ENCODE measurements around the gene LTV1. TPM values are rescaled to one million over a fixed set of nuclear protein-coding genes. Genes with fewer than 3 reads are reported as not detected.
"Not testable (repeated sequence)": the region's sequence is repeated elsewhere in the genome, so short reads cannot be mapped to it uniquely, and the experiment has no call there.

Gene LTV1
- total RNA-seq, 2 experiments from 2014 or later: 63.6 to 65.1 TPM

DNA sequence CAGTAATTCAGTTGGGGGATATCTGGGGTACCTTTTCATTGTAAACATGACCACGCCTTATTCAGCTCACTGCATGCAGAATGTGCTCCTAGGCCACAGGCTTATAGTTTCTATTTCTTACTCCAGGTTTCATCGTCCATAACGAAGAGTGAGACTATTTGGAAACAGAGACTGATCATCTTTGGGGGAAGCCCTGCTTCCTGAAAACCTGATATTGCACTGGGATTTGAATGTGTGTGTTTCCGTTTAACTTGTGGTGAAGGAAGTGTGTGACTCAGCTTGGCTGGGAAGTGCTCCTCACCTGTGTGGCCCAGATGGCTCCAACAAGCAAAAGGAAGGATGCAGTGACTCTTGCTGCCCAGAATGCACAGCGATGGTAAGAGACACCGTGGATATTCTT lies 19.6 kb upstream of the LTV1 start:
- H3K36me3 Mint-ChIP-seq: peaks cover 3% of the 10 kb centered on the region
- H3K27me3 Mint-ChIP-seq: no peaks in the 10 kb centered on the region
- no peaks in the 10 kb centered on the region for H3K4me1 Mint-ChIP-seq
- no peak overlapping the region for H3K27ac Mint-ChIP-seq
- H3K9me3 Mint-ChIP-seq: no peaks in the 10 kb centered on the region
- H3K4me3 Mint-ChIP-seq: no peak overlapping the region
- no peak for DNase-seq

DNA sequence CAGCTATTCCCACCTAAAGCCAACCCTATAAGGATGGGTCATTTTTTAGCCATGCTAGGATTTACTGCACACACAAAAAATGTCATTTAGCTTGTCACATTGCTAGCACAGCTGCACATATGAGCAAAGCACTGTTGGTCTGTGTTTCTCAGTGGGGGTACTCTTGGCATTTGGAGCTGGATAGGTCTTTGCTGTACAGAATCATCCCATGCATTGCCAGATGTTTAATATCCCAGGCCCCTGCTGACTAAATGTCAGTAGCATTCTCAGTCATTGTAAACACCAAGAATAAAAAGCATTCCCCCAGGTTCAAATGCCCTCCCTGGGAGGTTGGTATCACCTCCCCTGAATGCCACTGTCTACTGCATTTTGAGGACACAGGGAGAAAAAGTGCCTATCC lies 14.6 kb upstream of the LTV1 start:
- Mint-ChIP-seq H3K27ac (no peak overlapping the region), H3K9me3 (no peaks in the 10 kb centered on the region), H3K27me3 (no peaks in the 10 kb centered on the region), H3K36me3 (peaks cover 3% of the 10 kb centered on the region), H3K4me1 (no peaks in the 10 kb centered on the region), H3K4me3 (no peak overlapping the region)
- DNase-seq: no peak

DNA sequence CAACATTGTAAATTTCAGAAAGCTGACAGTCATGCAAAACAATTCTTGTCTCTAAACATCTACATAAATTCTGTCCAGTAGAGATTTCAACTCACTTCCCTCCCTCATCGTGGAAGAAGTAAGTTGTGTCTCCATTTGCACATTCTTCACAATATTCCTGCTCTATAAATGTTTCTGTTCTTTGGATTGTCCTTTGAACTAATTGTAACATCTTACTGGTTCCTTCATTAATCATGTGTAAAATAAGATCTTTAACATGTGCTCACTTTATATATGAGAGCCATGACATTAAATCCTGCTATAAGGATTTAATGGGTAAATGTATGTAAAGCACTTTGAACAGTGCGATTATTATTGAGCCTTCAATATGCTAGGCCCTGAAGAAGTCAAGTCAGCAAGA lies 7.0 kb upstream of the LTV1 start:
- no peaks in the 10 kb centered on the region for H3K4me1 Mint-ChIP-seq
- H3K27me3 Mint-ChIP-seq: no peaks in the 10 kb centered on the region
- no peak overlapping the region for H3K27ac Mint-ChIP-seq
- H3K4me3 Mint-ChIP-seq: no peak overlapping the region
- DNase-seq: no peak
- H3K9me3 Mint-ChIP-seq: no peaks in the 10 kb centered on the region
- no peaks in the 10 kb centered on the region for H3K36me3 Mint-ChIP-seq

DNA sequence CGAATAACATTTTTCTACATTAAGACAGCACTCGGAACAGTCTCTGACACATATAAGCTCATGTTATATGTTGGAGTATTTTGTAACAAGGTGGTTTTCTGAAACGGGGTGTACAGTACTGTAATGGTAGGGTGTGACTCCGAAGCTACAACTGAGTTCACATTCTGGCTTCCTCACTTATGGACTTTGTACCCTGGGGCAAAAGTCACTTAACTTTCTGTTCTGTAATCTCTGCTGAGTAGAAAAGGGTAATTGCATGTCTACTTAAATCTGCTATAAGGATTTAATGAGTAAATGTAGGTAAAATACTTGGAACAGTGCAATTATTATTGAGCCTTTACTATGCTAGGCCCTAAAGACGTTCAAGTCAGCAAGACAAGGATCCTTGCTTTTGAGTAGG lies 4.7 kb upstream of the LTV1 start:
- Mint-ChIP-seq H3K4me1 (peaks cover 6% of the 10 kb centered on the region), H3K27ac (no peak overlapping the region), H3K27me3 (no peaks in the 10 kb centered on the region), H3K36me3 (no peaks in the 10 kb centered on the region), H3K9me3 (no peaks in the 10 kb centered on the region), H3K4me3 (no peak overlapping the region)
- DNase-seq: no peak

DNA sequence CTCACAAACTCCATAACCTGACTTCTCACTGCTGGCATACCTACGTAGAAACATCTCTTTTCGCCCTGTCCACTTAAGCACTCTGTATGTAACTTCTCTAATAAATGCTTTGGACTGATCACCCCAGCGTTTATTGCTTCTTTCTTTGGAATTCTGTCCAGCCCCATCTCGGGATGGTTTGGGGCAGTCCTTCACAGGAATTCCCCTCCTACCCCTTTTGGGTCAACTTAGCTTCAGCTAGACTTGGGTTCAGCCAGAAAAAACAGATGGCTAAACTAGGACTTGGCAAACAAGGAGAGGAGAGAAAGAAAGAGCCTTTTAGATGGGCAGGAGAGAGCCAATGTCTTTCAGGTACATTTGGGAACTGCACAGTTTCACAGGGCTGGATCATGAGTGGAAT lies 3.9 kb upstream of the LTV1 start:
- Mint-ChIP-seq H3K27me3 (no peaks in the 10 kb centered on the region), H3K36me3 (peaks cover 6% of the 10 kb centered on the region), H3K4me3 (no peak overlapping the region), H3K9me3 (no peaks in the 10 kb centered on the region), H3K4me1 (peaks cover 9% of the 10 kb centered on the region), H3K27ac (no peak overlapping the region)
- no peak for DNase-seq

DNA sequence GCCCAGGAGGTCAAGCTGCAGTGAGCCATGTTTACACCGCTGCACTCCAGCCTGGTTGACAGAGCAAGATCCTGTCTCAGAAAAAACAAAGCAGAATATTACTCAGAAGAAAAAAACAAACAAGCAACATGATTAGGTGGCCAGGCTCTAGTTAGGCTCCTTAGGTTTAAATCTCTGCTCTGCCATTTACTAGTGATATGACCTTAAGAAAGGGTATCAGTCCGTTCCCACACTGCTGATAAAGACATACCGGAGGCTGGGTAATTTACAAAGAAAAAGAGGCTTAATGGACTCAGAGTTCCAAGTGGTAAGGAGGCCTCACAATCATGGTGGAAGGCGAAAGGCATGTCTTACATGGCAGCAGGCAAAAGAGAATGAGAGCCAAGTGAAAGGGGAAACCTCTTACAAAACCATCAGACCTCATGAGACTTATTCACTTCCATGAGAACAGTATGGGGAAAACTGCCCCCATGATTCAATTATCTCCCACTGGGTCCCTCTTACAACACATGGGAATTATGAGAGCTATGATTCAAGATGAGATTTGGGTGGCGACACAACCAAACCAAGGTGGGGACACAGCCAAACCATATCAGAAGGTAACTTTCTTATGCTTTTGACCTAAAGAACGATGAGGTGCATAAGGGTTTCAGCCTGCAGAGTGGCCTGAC lies 2.4 kb upstream of the LTV1 start:
- Mint-ChIP-seq H3K36me3 (peaks cover 14% of the 10 kb centered on the region), H3K27me3 (no peaks in the 10 kb centered on the region), H3K4me1 (peaks cover 21% of the 10 kb centered on the region), H3K27ac (peak overlapping the region; percentile 3), H3K9me3 (no peaks in the 10 kb centered on the region), H3K4me3 (no peak overlapping the region)
- no peak for DNase-seq

DNA sequence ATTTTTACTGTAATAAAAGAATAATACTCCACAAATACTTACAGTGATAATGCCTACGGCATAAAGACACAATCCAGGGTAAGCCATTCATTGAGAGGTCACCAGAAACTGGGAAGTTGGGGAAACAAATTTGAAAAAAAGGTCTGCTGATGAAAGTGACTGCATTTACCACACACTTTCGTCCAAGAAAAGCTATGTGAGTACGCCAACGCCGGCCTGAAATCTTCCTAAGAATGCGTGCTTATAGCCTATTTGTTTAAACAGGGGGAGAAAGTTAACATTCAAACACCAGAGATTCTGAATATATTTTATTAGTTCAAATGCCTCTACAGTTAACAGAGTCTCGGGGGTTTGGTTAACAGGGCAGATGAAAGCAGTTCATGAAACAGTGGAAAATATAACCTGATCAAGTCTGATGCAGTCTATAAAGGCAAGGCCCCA lies 657 bp upstream of the LTV1 start:
- no peaks in the 10 kb centered on the region for H3K27me3 Mint-ChIP-seq
- H3K27ac Mint-ChIP-seq: peak overlapping the region; percentile 97
- DNase-seq: no peak
- no peaks in the 10 kb centered on the region for H3K9me3 Mint-ChIP-seq
- H3K4me3 Mint-ChIP-seq: peak overlapping the region; percentile 96
- peaks cover 27% of the 10 kb centered on the region for H3K36me3 Mint-ChIP-seq
- peaks cover 26% of the 10 kb centered on the region for H3K4me1 Mint-ChIP-seq

DNA sequence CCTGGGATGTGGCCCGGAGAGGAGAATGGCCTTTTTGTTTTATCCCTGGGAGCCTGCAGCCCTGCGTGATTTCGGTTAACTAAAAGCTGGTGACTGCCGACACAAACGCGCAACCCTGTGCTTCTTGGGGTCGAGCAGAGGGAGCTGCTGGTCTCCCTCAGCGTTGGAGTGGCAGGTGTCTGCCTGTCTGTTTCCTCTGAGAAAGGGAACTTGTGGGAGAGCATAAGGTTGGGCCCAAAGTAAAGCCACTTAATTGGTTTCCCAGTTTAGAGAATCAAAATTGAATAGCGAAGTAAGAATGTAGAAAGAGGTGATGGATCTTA lies 500 bp downstream of the LTV1 start:
- Mint-ChIP-seq H3K9me3 (no peaks in the 10 kb centered on the region), H3K4me3 (peak overlapping the region; percentile 96), H3K27ac (peak overlapping the region; percentile 97), H3K4me1 (peaks cover 33% of the 10 kb centered on the region), H3K27me3 (no peaks in the 10 kb centered on the region), H3K36me3 (peaks cover 35% of the 10 kb centered on the region)
- no peak for DNase-seq

DNA sequence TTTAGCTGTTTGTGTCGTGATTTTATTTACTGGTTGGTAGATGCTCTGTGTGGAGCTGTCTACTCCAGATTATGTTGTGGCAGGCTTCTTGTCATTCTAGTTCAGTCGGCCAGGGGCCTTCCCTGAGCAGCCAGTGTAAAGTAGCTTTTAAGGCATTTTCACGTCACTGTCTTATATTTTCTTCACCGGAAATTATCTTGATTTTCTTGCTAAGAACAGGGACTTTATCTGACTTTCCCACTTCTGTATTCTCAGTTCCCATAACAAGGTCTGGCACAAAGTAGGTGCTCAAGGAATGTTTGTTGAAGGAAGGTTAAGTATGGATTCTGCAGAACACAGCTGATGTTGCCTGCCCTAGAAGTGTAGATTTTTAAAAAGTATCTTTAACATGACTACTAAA lies 868 bp downstream of the LTV1 start:
- Mint-ChIP-seq H3K4me1 (peaks cover 35% of the 10 kb centered on the region), H3K27ac (peak overlapping the region; percentile 97), H3K36me3 (peaks cover 39% of the 10 kb centered on the region), H3K27me3 (no peaks in the 10 kb centered on the region), H3K9me3 (no peaks in the 10 kb centered on the region), H3K4me3 (peak overlapping the region; percentile 96)
- no peak for DNase-seq

DNA sequence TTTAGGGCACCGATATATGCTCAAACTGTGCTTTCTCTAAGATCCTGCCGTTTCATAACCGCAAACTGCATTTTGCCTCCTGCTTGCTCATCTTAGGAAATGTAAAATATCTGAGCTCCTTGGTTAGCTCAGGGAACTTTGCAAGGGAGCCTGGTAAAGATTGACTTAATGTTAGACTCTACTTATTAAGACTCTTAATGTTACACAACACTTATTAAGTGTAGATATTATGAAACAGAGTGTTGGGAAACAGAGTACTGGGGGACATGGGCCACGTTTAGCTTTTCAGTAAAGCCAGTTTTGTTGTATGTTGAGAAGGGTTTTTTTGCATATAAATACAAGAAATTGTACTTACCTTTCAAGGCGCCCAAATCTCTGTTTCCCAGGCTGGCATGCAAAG lies 1.9 kb downstream of the LTV1 start:
- no peaks in the 10 kb centered on the region for H3K27me3 Mint-ChIP-seq
- H3K27ac Mint-ChIP-seq: no peak overlapping the region
- H3K4me1 Mint-ChIP-seq: peaks cover 43% of the 10 kb centered on the region
- H3K36me3 Mint-ChIP-seq: peaks cover 49% of the 10 kb centered on the region
- DNase-seq: no peak
- peak overlapping the region; percentile 44 for H3K4me3 Mint-ChIP-seq
- no peaks in the 10 kb centered on the region for H3K9me3 Mint-ChIP-seq

DNA sequence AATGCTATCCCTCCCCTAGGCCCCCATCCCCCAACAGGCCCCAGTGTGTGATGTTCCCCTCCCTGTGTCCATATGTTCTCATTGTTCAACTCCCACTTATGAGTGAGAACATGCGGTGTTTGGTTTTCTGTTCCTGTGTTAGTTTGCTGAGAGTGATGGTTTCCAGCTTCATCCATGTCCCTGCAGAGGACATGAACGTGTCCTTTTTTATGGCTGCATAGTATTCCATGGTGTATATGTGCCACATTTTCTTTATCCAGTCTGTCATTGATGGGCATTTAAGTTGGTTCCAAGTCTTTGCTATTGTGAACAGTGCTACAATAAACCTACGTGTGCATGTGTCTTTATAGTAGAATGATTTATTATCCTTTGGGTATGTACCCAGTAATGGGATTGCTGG lies 8.6 kb downstream of the LTV1 start:
- not testable (repeated sequence) for H3K27ac Mint-ChIP-seq, H3K27me3 Mint-ChIP-seq, DNase-seq

DNA sequence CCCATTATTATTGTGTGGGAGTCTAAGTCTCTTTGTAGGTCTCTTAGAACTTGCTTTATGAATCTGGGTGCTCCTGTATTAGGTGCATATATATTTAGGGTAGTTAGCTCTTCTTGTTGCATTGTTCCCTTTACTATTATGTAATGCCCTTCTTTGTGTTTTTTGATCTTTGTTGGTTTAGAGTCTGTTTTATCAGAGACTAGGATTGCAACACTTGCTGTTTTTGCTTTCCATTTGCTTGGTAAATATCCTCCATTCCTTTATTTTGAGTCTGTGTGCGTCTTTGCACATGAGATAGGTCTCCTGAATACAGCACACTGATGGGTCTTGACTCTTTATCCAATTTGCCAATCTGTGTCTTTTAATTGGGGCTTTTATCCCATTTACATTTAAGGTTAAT lies 11.9 kb downstream of the LTV1 start:
- Mint-ChIP-seq H3K9me3 (peaks cover 25% of the 10 kb centered on the region), H3K4me1 (peaks cover 16% of the 10 kb centered on the region), H3K36me3 (peaks cover 80% of the 10 kb centered on the region)
- H3K27ac Mint-ChIP-seq, DNase-seq, H3K27me3 Mint-ChIP-seq, H3K4me3 Mint-ChIP-seq: not testable (repeated sequence)

More for the DNA sequence above, 8.6 kb downstream of the LTV1 start:
- not testable (repeated sequence) for H3K4me3 Mint-ChIP-seq
- H3K9me3 Mint-ChIP-seq: peaks cover 25% of the 10 kb centered on the region
- peaks cover 33% of the 10 kb centered on the region for H3K4me1 Mint-ChIP-seq
- H3K36me3 Mint-ChIP-seq: peaks cover 91% of the 10 kb centered on the region

DNA sequence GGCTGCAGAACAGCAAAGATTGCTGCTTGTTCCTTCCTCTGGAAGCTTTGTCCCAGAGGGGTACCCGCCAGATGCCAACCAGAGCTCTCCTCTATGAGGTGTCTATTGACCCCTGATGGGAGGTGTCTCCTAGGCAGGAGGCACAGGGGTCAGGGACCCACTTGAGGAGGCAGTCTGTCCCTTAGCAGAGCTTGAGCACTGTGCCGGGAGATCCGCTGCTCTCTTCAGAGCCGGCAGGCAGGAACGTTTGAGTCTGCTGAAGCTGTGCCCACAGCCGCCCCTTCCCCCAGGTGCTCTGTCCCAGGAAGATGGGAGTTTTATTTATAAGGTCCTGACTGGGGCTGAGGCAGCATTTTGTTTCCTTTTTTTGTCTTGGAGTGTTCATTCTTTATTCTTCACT lies 13.6 kb downstream of the LTV1 start:
- Mint-ChIP-seq H3K9me3 (peaks cover 20% of the 10 kb centered on the region), H3K4me1 (peaks cover 13% of the 10 kb centered on the region), H3K36me3 (peaks cover 73% of the 10 kb centered on the region)
- not testable (repeated sequence) for H3K27me3 Mint-ChIP-seq, DNase-seq, H3K4me3 Mint-ChIP-seq, H3K27ac Mint-ChIP-seq

DNA sequence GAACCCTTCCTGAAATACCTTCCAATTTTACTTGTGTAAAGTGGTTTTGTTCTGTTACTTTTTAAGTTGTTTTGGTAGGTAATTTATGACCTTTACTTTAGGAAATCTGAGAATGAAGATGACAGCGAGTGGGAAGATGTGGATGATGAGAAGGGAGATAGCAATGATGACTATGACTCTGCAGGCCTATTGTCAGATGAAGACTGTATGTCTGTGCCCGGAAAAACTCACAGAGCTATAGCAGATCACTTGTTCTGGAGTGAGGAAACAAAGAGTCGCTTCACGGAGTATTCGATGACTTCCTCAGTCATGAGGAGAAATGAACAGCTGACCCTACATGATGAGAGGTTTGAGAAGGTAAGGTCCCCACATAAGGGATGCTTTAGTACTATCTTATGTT lies 14.5 kb downstream of the LTV1 start:
- peaks cover 14% of the 10 kb centered on the region for H3K9me3 Mint-ChIP-seq
- peaks cover 67% of the 10 kb centered on the region for H3K36me3 Mint-ChIP-seq
- no peak for DNase-seq
- H3K4me1 Mint-ChIP-seq: peaks cover 8% of the 10 kb centered on the region
- no peak overlapping the region for H3K27ac Mint-ChIP-seq
- H3K27me3 Mint-ChIP-seq: no peaks in the 10 kb centered on the region
- H3K4me3 Mint-ChIP-seq: no peak overlapping the region

DNA sequence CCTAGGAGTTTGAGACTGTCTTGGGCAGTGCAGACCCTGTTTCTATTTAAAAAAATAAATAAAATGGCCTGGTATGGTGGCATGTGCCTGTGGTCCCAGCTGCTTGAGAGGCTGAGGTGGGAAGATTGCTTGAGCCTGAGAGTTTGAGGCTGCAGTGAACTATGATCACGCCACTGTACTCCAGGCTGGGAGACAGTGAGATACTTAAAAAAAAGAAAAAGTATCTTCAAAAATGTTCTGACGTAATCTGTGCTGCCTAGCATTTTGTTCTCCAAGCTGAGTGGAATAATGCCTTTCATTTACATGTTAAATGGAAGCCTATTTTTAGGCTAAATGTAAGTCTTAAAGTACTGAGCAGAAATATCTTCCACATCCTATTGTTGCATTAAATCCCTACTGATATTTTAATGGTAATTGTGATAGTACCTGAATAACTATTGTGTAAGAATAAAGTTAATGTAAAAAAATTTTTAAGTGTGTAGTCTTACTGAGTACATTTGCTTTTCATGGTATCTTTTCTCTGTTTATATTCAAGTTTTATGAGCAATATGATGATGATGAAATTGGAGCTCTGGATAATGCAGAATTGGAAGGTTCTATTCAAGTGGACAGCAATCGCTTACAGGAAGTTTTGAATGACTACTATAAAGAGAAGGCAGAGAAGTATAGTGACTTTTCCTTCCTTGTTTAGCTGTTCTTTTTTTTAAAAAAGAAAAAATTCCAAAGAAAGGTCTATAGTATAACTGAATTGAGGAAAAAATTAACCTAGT lies 16.9 kb downstream of the LTV1 start:
- H3K9me3 Mint-ChIP-seq: peaks cover 3% of the 10 kb centered on the region
- H3K4me3 Mint-ChIP-seq: no peak overlapping the region
- H3K4me1 Mint-ChIP-seq: no peaks in the 10 kb centered on the region
- DNase-seq: no peak
- no peak overlapping the region for H3K27ac Mint-ChIP-seq
- no peaks in the 10 kb centered on the region for H3K27me3 Mint-ChIP-seq
- H3K36me3 Mint-ChIP-seq: peaks cover 59% of the 10 kb centered on the region

DNA sequence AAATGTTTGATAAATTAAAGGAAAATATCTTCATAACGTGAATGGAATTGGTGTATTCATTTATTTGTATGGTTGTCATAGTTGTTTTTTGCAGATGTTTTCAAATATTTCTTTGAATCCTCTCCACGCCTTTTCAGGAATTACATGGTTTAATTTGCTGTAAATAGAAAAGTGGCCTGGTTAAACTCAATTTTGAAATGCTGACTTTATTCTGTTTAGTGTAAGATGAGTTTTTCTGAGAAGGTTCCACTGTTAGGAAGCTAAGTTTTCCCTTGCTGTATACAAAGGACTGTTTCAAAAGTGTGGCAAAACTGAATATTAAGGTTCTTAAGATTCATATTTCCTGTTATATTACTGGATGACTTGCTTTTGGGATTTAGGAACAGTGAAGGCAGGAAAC lies 20.6 kb downstream of the LTV1 start:
- Mint-ChIP-seq H3K9me3 (no peaks in the 10 kb centered on the region), H3K27me3 (no peaks in the 10 kb centered on the region), H3K4me3 (no peak overlapping the region), H3K4me1 (no peaks in the 10 kb centered on the region), H3K27ac (no peak overlapping the region), H3K36me3 (peaks cover 47% of the 10 kb centered on the region)
- no peak for DNase-seq

Data from activated naive CD8-positive, alpha-beta T cell treated with anti-CD3 and anti-CD28 coated beads for 36 hours (primary cell).